Psoas muscle (tissue), 8 donors: ENCODE results near the gene PELI2. TPM values are rescaled to one million over a fixed set of nuclear protein-coding genes. Genes with fewer than 3 reads are reported as not detected.

ENCODE experiments used
- ATAC-seq, 4 donors: fragments of 200-7000 bp; cut with Tn5 transposase; one replicate each; pipeline ENCODE4 v1.9.1; 2020; ENCODE audit warnings: moderate library complexity in 3 of 4, mild to moderate bottlenecking in 2 of 4
- DNase-seq, 2 donors: peaks; one replicate each; pipeline ENCODE4 v3.0.0-alpha.2; 2020
- H3K27ac ChIP-seq: fragments of 200-600 bp; one replicate; pipeline ENCODE4 v1.8.0; 2022
- H3K27me3 ChIP-seq, 3 donors: fragments of 200-600 bp in 1 of 3; one replicate each; pipeline versions ENCODE4 v1.6.1 to v1.8.0; 2013 to 2022; ENCODE audit warnings: low read length in 2 of 3, mild to moderate bottlenecking in 2 of 3, moderate library complexity in 1 of 3; ENCODE audit not compliant: insufficient read depth in 3 of 3
- H3K36me3 ChIP-seq, 2 donors: fragments of 200-600 bp in 1 of 2; one replicate each; pipeline versions ENCODE4 v1.6.1 to v1.8.0; 2013 to 2022; ENCODE audit warnings: low read depth in 1 of 2, mild to moderate bottlenecking in 1 of 2, moderate library complexity in 1 of 2; ENCODE audit not compliant: insufficient read depth in 1 of 2
- H3K4me1 ChIP-seq: fragments of 200-600 bp; one replicate; pipeline ENCODE4 v1.8.0; 2022
- H3K4me3 ChIP-seq: fragments of 200-600 bp; one replicate; pipeline ENCODE4 v1.8.0; 2022; ENCODE audit warnings: mild to moderate bottlenecking
- H3K9me3 ChIP-seq: fragments of 200-600 bp; one replicate; pipeline ENCODE4 v1.8.0; 2022
- CTCF ChIP-seq: fragments of 200-600 bp; IDR thresholded peaks from one replicate; pipeline ENCODE4 v1.8.0; 2022; ENCODE audit warnings: antibody characterized with exemption
- WGBS, 3 donors: extraction: QIAGEN DNeasy Blood & Tissue Kit; methylation state at CpG; one replicate each; pipeline versions ENCODE4 v1.1.6 to v1.1.7; 2013; 5-methylcytosine and 5-hydroxymethylcytosine counted together
- intact Hi-C, 2 donors: fragments of 100-400 bp; cut with DNase I; formaldehyde crosslinking; loops; one replicate each; pipeline versions ENCODE4 v1.11.0 to v1.14.2; 2022
- polyA plus RNA-seq, 3 donors: library from polyadenylated mRNA; stranded (reverse); fragments of 200-250 nt; gene quantifications; one replicate each; pipeline ENCODE4 v1.2.3, GENCODE V29; 2013
- total RNA-seq, 4 donors: library from RNA; stranded (reverse); fragmentation: NEBNext Ultra II Directional in 2 of 4; extraction: Animal tissue kit (Norgen Biotek cat#: 25700) in 2 of 4; gene quantifications; one replicate each; pipeline versions ENCODE4 v1.2.1 to v1.2.4, GENCODE V29; 2021 to 2023
- donor health status: healthy with polysubstance abuse.
- donor health status: DM: no; HTN: no; CAD: no; lungs with moderate emphysema.
- donor health status: Bipolar disorder and iron deficiency.
- donor health status: healthy.
- donor health status: DM: yes; HTN: yes; CAD: no.
- donor health status: DM: no; HTN: no; CAD: no.
- donor health status: DM: no; HTN: no; CAD: no.
- donor health status: DM: yes; HTN: yes; CAD: no.

The PELI2 gene
- total and polyA plus RNA-seq, 7 donors = 0.44 to 2.9 (median 1.9) TPM

- Histone ChIP-seq H3K9me3 (no peaks in the 10 kb centered on the region), H3K4me3 (no peak overlapping the region), H3K27ac (no peak overlapping the region), H3K4me1 (no peaks in the 10 kb centered on the region), H3K27me3 (no peaks in the 10 kb centered on the region), H3K36me3 (no peaks in the 10 kb centered on the region)
- TF ChIP-seq CTCF = no peak
- no peak for ATAC-seq
- WGBS, 3 donors = 88 to 97% (median 94%) methylated on average over 1 of the region's 1 CpG
- intact Hi-C loops = no loop called here
- no peak for DNase-seq
Observed at GRCh38 chr14:56152221-56152620, 34.0 kb downstream of the PELI2 start.

- 86 to 90% (median 89%) methylated on average over 2 of the region's 2 CpGs for WGBS, 3 donors
- H3K27me3 ChIP-seq = no peaks in the 10 kb centered on the region
- H3K4me3 ChIP-seq = no peak overlapping the region
- H3K36me3 ChIP-seq = no peaks in the 10 kb centered on the region
- no peak overlapping the region for H3K27ac ChIP-seq
- no peak for DNase-seq
- H3K4me1 ChIP-seq = no peaks in the 10 kb centered on the region
- ATAC-seq = no peak
- intact Hi-C loops = no loop called here
- TF ChIP-seq CTCF = no peak
- H3K9me3 ChIP-seq = no peaks in the 10 kb centered on the region
Observed at GRCh38 chr14:56153267-56153666, 35.1 kb downstream of the PELI2 start.

GRCh38 chr14:56154321-56154720 lies 36.1 kb downstream of the PELI2 start:
- Histone ChIP-seq H3K27ac (no peak overlapping the region), H3K27me3 (no peaks in the 10 kb centered on the region), H3K4me3 (no peak overlapping the region), H3K36me3 (no peaks in the 10 kb centered on the region), H3K9me3 (no peaks in the 10 kb centered on the region), H3K4me1 (no peaks in the 10 kb centered on the region)
- intact Hi-C loops = no loop called here
- WGBS, 3 donors = 78 to 86% (median 80%) methylated on average over 5 of the region's 5 CpGs
- DNase-seq (no peak), ATAC-seq (no peak)
- no peak for TF ChIP-seq CTCF

- Histone ChIP-seq H3K4me3 (no peak overlapping the region), H3K4me1 (no peaks in the 10 kb centered on the region), H3K9me3 (no peaks in the 10 kb centered on the region), H3K27ac (no peak overlapping the region), H3K36me3 (no peaks in the 10 kb centered on the region), H3K27me3 (no peaks in the 10 kb centered on the region)
- no peak for ATAC-seq
- no peak for TF ChIP-seq CTCF
- DNase-seq = no peak
- intact Hi-C loops = no loop called here
Observed at GRCh38 chr14:56156096-56156495, 37.9 kb downstream of the PELI2 start.

GRCh38 chr14:56159066-56159465 lies 40.9 kb downstream of the PELI2 start:
- no peaks in the 10 kb centered on the region for H3K27me3 ChIP-seq
- H3K36me3 ChIP-seq = no peaks in the 10 kb centered on the region
- H3K4me3 ChIP-seq = no peak overlapping the region
- DNase-seq = no peak
- intact Hi-C loops = no loop called here
- no peak for ATAC-seq
- TF ChIP-seq CTCF = no peak
- H3K4me1 ChIP-seq = no peaks in the 10 kb centered on the region
- WGBS, 3 donors = 68 to 83% (median 73%) methylated on average over 4 of the region's 4 CpGs
- no peak overlapping the region for H3K27ac ChIP-seq
- H3K9me3 ChIP-seq = peaks cover 4% of the 10 kb centered on the region
